WI38 (cell line): Measurements from ENCODE around the gene MAP3K7CL.

Experiments
- H3K4me3 ChIP-seq: 2 replicates; pipeline ENCODE4 v1.5.1; 2011; ENCODE audit warnings: low read depth, mild to moderate bottlenecking, control low read depth, low read length
- CTCF ChIP-seq: IDR thresholded peaks from 2 replicates; pipeline ENCODE4 v1.5.1; 2012; ENCODE audit warnings: low read depth, mild to moderate bottlenecking, control low read depth, low read length

Gene MAP3K7CL

GRCh38 chr21:29185172-29185571 is 54.7 kb downstream of the MAP3K7CL start:
- H3K4me3 ChIP-seq = no peak overlapping the region
- no peak for TF ChIP-seq CTCF

GRCh38 chr21:29185633-29186032 is 55.2 kb downstream of the MAP3K7CL start:
- H3K4me3 ChIP-seq = no peak overlapping the region
- no peak for TF ChIP-seq CTCF

GRCh38 chr21:29186246-29186645 is 55.8 kb downstream of the MAP3K7CL start:
- TF ChIP-seq CTCF = no peak
- no peak overlapping the region for H3K4me3 ChIP-seq

GRCh38 chr21:29187944-29188343 is 57.5 kb downstream of the MAP3K7CL start:
- no peak for TF ChIP-seq CTCF
- no peak overlapping the region for H3K4me3 ChIP-seq

- TF ChIP-seq CTCF = no peak
Measured at GRCh38 chr21:29189353-29189752, 58.9 kb downstream of the MAP3K7CL start.

GRCh38 chr21:29190923-29191331 is 60.5 kb downstream of the MAP3K7CL start:
- TF ChIP-seq CTCF = no peak
- H3K4me3 ChIP-seq = no peak overlapping the region

More at GRCh38 chr21:29189353-29189752, 58.9 kb downstream of the MAP3K7CL start:
- no peak overlapping the region for H3K4me3 ChIP-seq

GRCh38 chr21:29193072-29193471 is 62.6 kb downstream of the MAP3K7CL start:
- no peak overlapping the region for H3K4me3 ChIP-seq
- TF ChIP-seq CTCF = no peak
